H1 (cell line): ENCODE results near the gene LRRC25. TPM values are rescaled to one million over a fixed set of nuclear protein-coding genes. Genes with fewer than 3 reads are reported as not detected.

Experiments
- CTCF ChIA-PET: fragments of 300-600 bp; sonication (Branson Sonifier 250); formaldehyde crosslinking; loops from one replicate; lab custom pipeline; 2021; ENCODE audit not compliant: partially characterized antibody; lab: Charles Lee
- POLR2A ChIA-PET: fragments of 300-600 bp; sonication (Branson Sonifier 250); formaldehyde crosslinking; loops from one replicate; lab custom pipeline; 2021; ENCODE audit warnings: inconsistent platforms; ENCODE audit not compliant: partially characterized antibody; lab: Charles Lee
- DNase-seq, 2 experiments: peaks; one replicate each; pipeline versions ENCODE4 v3.0.0 to v3.0.0-alpha.2; 2010 to 2022; ENCODE audit warnings: low spot score in 2 of 2, low read depth in 1 of 2, mixed read lengths in 1 of 2
- FAIRE-seq: peaks from 2 replicates; lab custom pipeline; 2011; peaks lifted over from hg19 to GRCh38; lab: Jason Lieb, UNC
- H2AFZ ChIP-seq: 2 replicates; pipeline ENCODE4 v1.8.1; 2012; ENCODE audit warnings: low read length, inconsistent platforms
- H2AK5ac ChIP-seq: 2 replicates; pipeline ENCODE4 v1.6.1; 2013; ENCODE audit warnings: low read depth, low read length
- H2BK120ac ChIP-seq: replicated peaks from 2 replicates; pipeline ENCODE3; 2013; ENCODE audit warnings: low read depth, low read length, inconsistent platforms
- H2BK12ac ChIP-seq: 2 replicates; pipeline ENCODE4 v1.6.1; 2013; ENCODE audit warnings: low read depth, low read length
- H2BK15ac ChIP-seq: 2 replicates; pipeline ENCODE4 v1.6.1; 2013; ENCODE audit warnings: low read length
- H2BK20ac ChIP-seq: 2 replicates; pipeline ENCODE4 v1.6.1; 2013; ENCODE audit warnings: low read length
- H2BK5ac ChIP-seq: 2 replicates; pipeline ENCODE4 v1.6.1; 2013; ENCODE audit warnings: low read depth, low read length
- H3K14ac ChIP-seq: 2 replicates; pipeline ENCODE4 v1.6.1; 2013; ENCODE audit warnings: inconsistent platforms; ENCODE audit not compliant: insufficient read length
- H3K18ac ChIP-seq: 2 replicates; pipeline ENCODE4 v1.6.1; 2013; ENCODE audit warnings: low read length; ENCODE audit errors: extremely low read depth
- H3K23ac ChIP-seq: 2 replicates; pipeline ENCODE4 v1.6.1; 2013; ENCODE audit warnings: inconsistent platforms; ENCODE audit not compliant: insufficient read length
- H3K23me2 ChIP-seq: 2 replicates; pipeline ENCODE4 v1.6.1; 2013; ENCODE audit warnings: low read depth, low read length
- H3K27ac ChIP-seq: 2 replicates; pipeline ENCODE4 v1.6.1; 2011; ENCODE audit warnings: low read depth, low read length, inconsistent platforms
- H3K27me3 ChIP-seq, 4 experiments: replicated peaks in 1 of 4; 1 replicate in 1 of 4; 2 replicates in 3 of 4; pipeline versions ENCODE4 v1.6.1 to v1.8.1; 2011 to 2013; ENCODE audit warnings: low read length in 3 of 4, mild to moderate bottlenecking in 3 of 4, inconsistent platforms in 2 of 4, mixed read lengths in 2 of 4, moderate library complexity in 1 of 4; ENCODE audit not compliant: control insufficient read depth in 3 of 4, insufficient read depth in 3 of 4; ENCODE audit errors: extremely low read depth in 1 of 4
- H3K36me3 ChIP-seq, 4 experiments: 2 replicates each; pipeline versions ENCODE4 v1.6.1 to v1.8.1; 2011 to 2013; ENCODE audit warnings: mild to moderate bottlenecking in 4 of 4, low read length in 3 of 4, moderate library complexity in 2 of 4, control low read depth in 1 of 4, inconsistent platforms in 1 of 4; ENCODE audit not compliant: insufficient read depth in 4 of 4, control insufficient read depth in 2 of 4
- H3K4ac ChIP-seq: replicated peaks from 2 replicates; pipeline ENCODE3; 2013; ENCODE audit warnings: low read length, low read depth, mixed read lengths, inconsistent platforms; ENCODE audit not compliant: insufficient read length
- H3K4me1 ChIP-seq, 4 experiments: replicated peaks in 1 of 4; 1 replicate in 1 of 4; 2 replicates in 3 of 4; pipeline versions ENCODE4 v1.6.1 to v1.8.1; 2011 to 2013; ENCODE audit warnings: low read length in 3 of 4, inconsistent platforms in 2 of 4, mixed read lengths in 1 of 4; ENCODE audit not compliant: insufficient read depth in 4 of 4, control insufficient read depth in 3 of 4
- H3K4me2 ChIP-seq, 2 experiments: 2 replicates each; pipeline versions ENCODE4 v1.6.1 to v1.8.1; 2011 to 2013; ENCODE audit warnings: low read depth in 2 of 2, low read length in 2 of 2, control low read depth in 1 of 2, inconsistent platforms in 1 of 2, mild to moderate bottlenecking in 1 of 2; ENCODE audit not compliant: insufficient read depth in 1 of 2
- H3K4me3 ChIP-seq, 4 experiments: fragments of 200-600, 300-600 bp in 1 of 4; sonication (generic), shearing (Covaris generic), sonication (Bioruptor Twin) in 1 of 4; 2 replicates each; pipeline versions ENCODE4 v1.5.1 to v1.8.1; 2011 to 2016; ENCODE audit warnings: low read length in 4 of 4, low read depth in 3 of 4, control low read depth in 2 of 4, inconsistent platforms in 2 of 4, mild to moderate bottlenecking in 2 of 4, mixed read lengths in 1 of 4, moderate library complexity in 1 of 4; ENCODE audit not compliant: insufficient read depth in 2 of 4; ENCODE audit errors: extremely low read depth in 1 of 4
- H3K56ac ChIP-seq: replicated peaks from 2 replicates; pipeline ENCODE3; 2013; ENCODE audit warnings: low read depth, mild to moderate bottlenecking, mixed read lengths, low read length, inconsistent platforms; ENCODE audit not compliant: insufficient read length
- H3K79me1 ChIP-seq: 2 replicates; pipeline ENCODE4 v1.6.1; 2013; ENCODE audit warnings: low read depth, low read length, control low read depth
- H3K79me2 ChIP-seq, 2 experiments: 2 replicates each; pipeline versions ENCODE4 v1.6.1 to v1.8.1; 2012 to 2013; ENCODE audit warnings: low read length in 2 of 2, mild to moderate bottlenecking in 2 of 2, inconsistent platforms in 1 of 2; ENCODE audit not compliant: insufficient read depth in 2 of 2, control insufficient read depth in 1 of 2
- H3K9ac ChIP-seq, 4 experiments: replicated peaks in 1 of 4; 1 replicate in 1 of 4; 2 replicates in 3 of 4; pipeline versions ENCODE4 v1.6.1 to v1.8.1; 2011 to 2013; ENCODE audit warnings: low read depth in 3 of 4, low read length in 3 of 4, control low read depth in 2 of 4, mild to moderate bottlenecking in 2 of 4, moderate library complexity in 2 of 4, inconsistent platforms in 1 of 4; ENCODE audit errors: extremely low read depth in 1 of 4
- H3K9me3 ChIP-seq, 2 experiments: 2 replicates each; pipeline versions ENCODE4 v1.6.1 to v1.8.1; 2012 to 2013; ENCODE audit warnings: mild to moderate bottlenecking in 2 of 2, moderate library complexity in 2 of 2, control low read depth in 1 of 2, inconsistent platforms in 1 of 2, low read depth in 1 of 2, low read length in 1 of 2, mixed read lengths in 1 of 2; ENCODE audit not compliant: insufficient read depth in 2 of 2
- H4K20me1 ChIP-seq, 2 experiments: replicated peaks in 1 of 2; 2 replicates each; pipeline versions ENCODE3 to v1.8.1; 2011 to 2013; ENCODE audit warnings: inconsistent platforms in 2 of 2, low read length in 2 of 2, mild to moderate bottlenecking in 1 of 2; ENCODE audit not compliant: insufficient read depth in 2 of 2, control insufficient read depth in 1 of 2
- H4K5ac ChIP-seq: 2 replicates; pipeline ENCODE4 v1.6.1; 2013; ENCODE audit warnings: low read length, low read depth, mixed read lengths, inconsistent platforms; ENCODE audit not compliant: insufficient read length
- H4K8ac ChIP-seq: 2 replicates; pipeline ENCODE4 v1.8.0; 2013; ENCODE audit warnings: mild to moderate bottlenecking, moderate library complexity, low read length, inconsistent platforms; ENCODE audit not compliant: insufficient read depth; ENCODE audit errors: extremely low read depth
- H4K91ac ChIP-seq: replicated peaks from 2 replicates; pipeline ENCODE3; 2013; ENCODE audit warnings: low read length, mixed read lengths, inconsistent platforms; ENCODE audit not compliant: insufficient read length
- CBX5 ChIP-seq: fragments of 300-800, 300-1000 bp; sonication (generic); IDR thresholded peaks from 2 replicates; pipeline ENCODE4 v1.7.1; 2016; ENCODE audit warnings: antibody characterized with exemption, low read length, low read depth
- CEBPB ChIP-seq: IDR thresholded peaks from 2 replicates; pipeline ENCODE4 v1.6.1; 2012; ENCODE audit warnings: low read depth, low read length
- CHD1 ChIP-seq: IDR thresholded peaks from 2 replicates; pipeline ENCODE4 v1.6.1; 2012; ENCODE audit warnings: low read depth, low read length, improper control_type of control experiment
- GTF2F1 ChIP-seq: IDR thresholded peaks from 2 replicates; pipeline ENCODE4 v1.6.1; 2012; ENCODE audit warnings: low read depth, low read length, improper control_type of control experiment, borderline replicate concordance
- HDAC2 ChIP-seq, 2 experiments: fragments of 300-600 bp in 1 of 2; sonication (generic) in 1 of 2; IDR thresholded peaks; 2 replicates each; pipeline ENCODE4 v1.6.1; 2011 to 2012; ENCODE audit warnings: low read depth in 2 of 2, low read length in 2 of 2, mild to moderate bottlenecking in 2 of 2, moderate library complexity in 2 of 2, borderline replicate concordance in 1 of 2, inconsistent platforms in 1 of 2
- RAD21 ChIP-seq, 2 experiments: IDR thresholded peaks in 1 of 2; conservative IDR thresholded peaks in 1 of 2; 2 replicates each; pipeline ENCODE4 v1.6.1; 2011; ENCODE audit warnings: low read depth in 2 of 2, low read length in 2 of 2, improper control_type of control experiment in 1 of 2, inconsistent platforms in 1 of 2, mild to moderate bottlenecking in 1 of 2, moderate library complexity in 1 of 2
- SP4 ChIP-seq: IDR thresholded peaks from 2 replicates; pipeline ENCODE4 v1.6.1; 2012; ENCODE audit warnings: low read length, inconsistent platforms
- SRF ChIP-seq: IDR thresholded peaks from 2 replicates; pipeline ENCODE4 v1.6.1; 2011; ENCODE audit warnings: mild to moderate bottlenecking, low read depth, low read length, moderate library complexity
- ZNF274 ChIP-seq: IDR thresholded peaks from 2 replicates; pipeline ENCODE4 v1.7.0; 2012; ENCODE audit warnings: low read length, borderline replicate concordance; ENCODE audit errors: extremely low read depth
- WGBS, 2 experiments: shearing (Covaris generic) in 1 of 2; methylation state at CpG; one replicate each; pipeline versions ENCODE4 v1.1.6 to v1.1.7; 2013 to 2015; ENCODE audit warnings: low lambda C conversion rate in 2 of 2, mixed read lengths in 2 of 2, inconsistent platforms in 1 of 2, low coverage in 1 of 2, missing lambda C conversion rate in 1 of 2; ENCODE audit not compliant: insufficient replicate concordance in 2 of 2, insufficient coverage in 1 of 2, insufficient read length in 1 of 2; ENCODE audit errors: extremely low coverage in 1 of 2, missing lambda C conversion rate in 1 of 2; 5-methylcytosine and 5-hydroxymethylcytosine counted together
- polyA plus RNA-seq, 7 experiments: library from polyadenylated mRNA; depleted of rRNA in 3 of 7; stranded (reverse) in 5 of 7; unstranded in 2 of 7; fragments of >200 nt in 5 of 7; fragments of 200-250 nt in 2 of 7; gene quantifications; 1 replicate in 5 of 7; 2 replicates in 1 of 7; 4 replicates in 1 of 7; pipeline versions ENCODE4 v1.2.1 to v1.2.3, GENCODE V29; 2011 to 2013; ENCODE audit warnings: missing spikeins in 2 of 7, mixed read lengths in 2 of 7
- total RNA-seq: library from RNA; stranded (reverse); fragmentation: NEBNext Ultra II Directional; extraction: Animal tissue kit (Norgen Biotek cat#: 25700); gene quantifications from 2 replicates; pipeline ENCODE4 v1.2.1, GENCODE V29; 2021
- TF ChIP-seq, protein P1 (sequence below), 3 experiments: IDR thresholded peaks; 1 replicate in 2 of 3; 2 replicates in 1 of 3; pipeline versions ENCODE4 v1.5.1 to v1.6.1; 2011; ENCODE audit warnings: low read length in 3 of 3, mild to moderate bottlenecking in 3 of 3, inconsistent platforms in 2 of 3, low read depth in 1 of 3, moderate library complexity in 1 of 3; ENCODE audit not compliant: insufficient read depth in 1 of 3; ENCODE audit errors: control extremely low read depth in 1 of 3

LRRC25 gene
- total and polyA plus RNA-seq, 2 of the 8 experiments (the other 6 are each of a cell fraction or from before 2014, with no cell fraction given): 0.20 to 0.41 TPM

DNA sequence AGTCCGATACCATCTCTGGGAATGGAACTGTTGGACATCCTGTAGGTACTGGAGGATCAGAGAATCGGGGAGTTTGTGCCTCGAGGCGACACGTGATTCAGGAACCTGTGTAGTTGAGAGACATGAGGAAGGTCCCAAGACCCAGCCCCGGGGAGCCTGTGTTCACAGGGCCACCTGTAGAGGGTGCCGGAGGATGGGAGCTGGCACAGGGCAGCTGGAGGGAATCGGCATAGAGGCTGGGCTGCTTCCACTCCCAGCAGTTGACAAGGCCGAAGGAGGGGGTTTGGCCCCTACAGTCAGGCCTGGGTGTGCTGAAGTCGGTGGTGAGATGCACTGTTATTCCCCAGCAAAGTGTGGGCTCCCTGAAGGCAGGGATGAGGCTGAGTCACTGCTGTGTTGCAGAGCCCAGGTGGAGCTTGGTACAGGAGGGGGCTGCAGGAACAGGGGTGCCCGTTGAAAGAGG lies 43.0 kb upstream of the LRRC25 start:
- Histone ChIP-seq H3K27ac (no peak overlapping the region), H3K4me1 (peaks cover 5 to 24% (median 18%) of the 10 kb centered on the region in 4 experiments), H2BK20ac (no peak overlapping the region), H2BK120ac (no peak overlapping the region), H4K8ac (no peak overlapping the region), H3K4me2 (no peak overlapping the region), H3K27me3 (no peaks in the 10 kb centered on the region), H3K36me3 (peaks cover 2 to 13% (median 5%) of the 10 kb centered on the region in 4 experiments; a peak in 4 of 8 replicates), H3K9ac (no peak overlapping the region), H3K79me2 (no peaks in the 10 kb centered on the region), H3K23ac (no peak overlapping the region), H4K20me1 (peaks cover 0 to 20% of the 10 kb centered on the region in 2 experiments), H2BK5ac (no peak overlapping the region), H3K4ac (no peak overlapping the region), H3K4me3 (no peak overlapping the region), H2BK15ac (peak overlapping the region; percentile 72; the same call in 1 of the 2 replicates), H3K23me2 (peaks cover 16% of the 10 kb centered on the region; the same call in 1 of the 2 replicates), H4K91ac (no peak overlapping the region), H2AFZ (no peak overlapping the region), H3K14ac (no peak overlapping the region), H3K79me1 (no peaks in the 10 kb centered on the region; the same call in 1 of the 2 replicates), H4K5ac (no peak overlapping the region), H3K9me3 (no peaks in the 10 kb centered on the region), H3K56ac (no peak overlapping the region), H3K18ac (no peak overlapping the region), H2BK12ac (no peak overlapping the region), H2AK5ac (no peak overlapping the region)
- FAIRE-seq: no peak
- no peak for DNase-seq
- 85% methylated on average over 11 of the region's 11 CpGs; no CpG with 5 or more reads in 1 of the 2 experiments for WGBS, 2 experiments
- ChIA-PET CTCF (interaction anchor here (0.6 to 2.4 kb wide), 12 partner anchors 8 to 123 kb away, joined by 3 to 8 read pairs (median 3); no protein-coding TSS in a partner anchor), POLR2A (interaction anchor here (0.6 to 3.4 kb wide), 14 partner anchors 8 to 939 kb away, joined by 3 to 19 read pairs (median 4); partner anchors contain the start of genes JUND, SSBP4 and UBA52)
- TF ChIP-seq, protein P1, sequence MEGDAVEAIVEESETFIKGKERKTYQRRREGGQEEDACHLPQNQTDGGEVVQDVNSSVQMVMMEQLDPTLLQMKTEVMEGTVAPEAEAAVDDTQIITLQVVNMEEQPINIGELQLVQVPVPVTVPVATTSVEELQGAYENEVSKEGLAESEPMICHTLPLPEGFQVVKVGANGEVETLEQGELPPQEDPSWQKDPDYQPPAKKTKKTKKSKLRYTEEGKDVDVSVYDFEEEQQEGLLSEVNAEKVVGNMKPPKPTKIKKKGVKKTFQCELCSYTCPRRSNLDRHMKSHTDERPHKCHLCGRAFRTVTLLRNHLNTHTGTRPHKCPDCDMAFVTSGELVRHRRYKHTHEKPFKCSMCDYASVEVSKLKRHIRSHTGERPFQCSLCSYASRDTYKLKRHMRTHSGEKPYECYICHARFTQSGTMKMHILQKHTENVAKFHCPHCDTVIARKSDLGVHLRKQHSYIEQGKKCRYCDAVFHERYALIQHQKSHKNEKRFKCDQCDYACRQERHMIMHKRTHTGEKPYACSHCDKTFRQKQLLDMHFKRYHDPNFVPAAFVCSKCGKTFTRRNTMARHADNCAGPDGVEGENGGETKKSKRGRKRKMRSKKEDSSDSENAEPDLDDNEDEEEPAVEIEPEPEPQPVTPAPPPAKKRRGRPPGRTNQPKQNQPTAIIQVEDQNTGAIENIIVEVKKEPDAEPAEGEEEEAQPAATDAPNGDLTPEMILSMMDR (IDR thresholded peaks at IDR 0.05; ENCODE audit: control extremely low read depth in 1 of 3, insufficient read depth in 1 of 3, low read depth in 1 of 3, low read length in 3 of 3): peak; percentile 44 to 51 (median 49)
- TF ChIP-seq CEBPB (no peak), CHD1 (no peak), HDAC2 (IDR thresholded peaks at IDR 0.05; ENCODE audit: borderline replicate concordance in 1 of 2, low read depth in 2 of 2, low read length in 2 of 2) (no peak), CBX5 (no peak), RAD21 (IDR thresholded peaks at IDR 0.05 in 1 of 2, conservative IDR thresholded peaks at IDR 0.05 in 1 of 2; ENCODE audit: low read depth in 2 of 2, low read length in 2 of 2) (peak; percentile 50 to 61), GTF2F1 (no peak), SRF (no peak), ZNF274 (no peak), SP4 (no peak)
